GM18511 (cell line): ENCODE measurements around the gene KRTAP9-6.
"Not testable (repeated sequence)": the region's sequence is repeated elsewhere in the genome, so short reads cannot be mapped to it uniquely, and the experiment has no call there.

ENCODE experiments used
- ATAC-seq: cut with Tn5 transposase; IDR thresholded peaks from one replicate; pipeline ENCODE4 v1.9.1; 2021; ENCODE audit warnings: mild to moderate bottlenecking, moderate library complexity; ENCODE audit not compliant: unreplicated experiment

The KRTAP9-6 gene

DNA sequence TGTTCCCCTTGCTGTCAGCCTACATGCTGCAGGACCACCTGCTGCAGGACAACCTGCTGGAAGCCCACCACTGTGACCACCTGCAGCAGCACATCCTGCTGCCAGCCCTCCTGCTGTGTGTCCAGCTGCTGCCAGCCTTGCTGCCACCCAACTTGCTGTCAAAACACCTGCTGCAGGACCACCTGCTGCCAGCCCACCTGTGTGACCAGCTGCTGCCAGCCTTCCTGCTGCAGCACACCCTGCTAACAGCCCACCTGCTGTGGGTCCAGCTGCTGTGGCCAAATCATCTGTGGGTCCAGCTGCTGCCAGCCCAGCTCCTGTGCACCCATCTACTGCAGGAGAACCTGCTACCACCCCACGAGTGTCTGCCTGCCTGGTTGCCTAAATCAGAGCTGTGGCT is 6.1 kb downstream of the KRTAP9-6 start:
- ATAC-seq, result not testable (repeated sequence)

DNA sequence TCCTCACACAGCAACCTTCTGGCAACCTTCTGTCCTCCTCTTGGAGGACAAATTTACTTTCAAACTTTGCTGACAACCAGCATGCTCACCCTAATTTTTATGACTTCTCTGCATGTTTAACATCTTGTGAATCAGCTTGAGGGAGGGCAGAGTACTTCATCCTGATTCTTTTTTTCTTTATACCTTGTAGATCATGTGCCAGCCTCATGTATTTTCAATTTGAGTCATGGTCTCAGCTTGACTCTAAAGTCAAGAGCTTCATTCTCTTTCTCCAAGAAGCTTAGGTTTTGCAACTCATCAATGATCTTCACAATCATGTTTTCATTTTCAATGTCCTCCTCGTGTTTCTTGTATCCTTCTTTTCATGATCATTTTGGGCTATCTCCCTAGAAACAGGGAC is 6.7 kb downstream of the KRTAP9-6 start:
- ATAC-seq, result no peak

DNA sequence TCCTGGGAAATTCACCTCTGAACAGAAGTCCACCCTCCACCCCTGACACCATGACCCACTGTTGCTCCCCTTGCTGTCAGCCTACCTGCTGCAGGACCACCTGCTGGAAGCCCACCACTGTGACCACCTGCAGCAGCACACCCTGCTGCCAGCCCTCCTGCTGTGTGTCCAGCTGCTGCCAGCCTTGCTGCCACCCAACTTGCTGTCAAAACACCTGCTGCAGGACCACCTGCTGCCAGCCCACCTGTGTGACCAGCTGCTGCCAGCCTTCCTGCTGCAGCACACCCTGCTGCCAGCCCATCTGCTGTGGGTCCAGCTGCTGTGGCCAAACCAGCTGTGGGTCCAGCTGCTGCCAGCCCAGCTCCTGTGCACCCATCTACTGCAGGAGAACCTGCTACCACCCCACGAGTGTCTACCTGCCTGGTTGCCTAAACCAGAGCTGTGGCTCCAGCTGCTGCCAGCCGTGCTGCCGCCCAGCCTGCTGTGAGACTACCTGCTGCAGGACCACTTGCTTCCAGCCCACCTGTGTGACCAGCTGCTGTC is 10.5 kb downstream of the KRTAP9-6 start, which contains the start of gene KRTAP9-7:
Gene KRTAP9-7, plus strand, starts transcription at position 51 of the 543 bp plus-strand sequence. Its CDS starts 0 bp downstream, at position 51.
- ATAC-seq, result not testable (repeated sequence)

DNA sequence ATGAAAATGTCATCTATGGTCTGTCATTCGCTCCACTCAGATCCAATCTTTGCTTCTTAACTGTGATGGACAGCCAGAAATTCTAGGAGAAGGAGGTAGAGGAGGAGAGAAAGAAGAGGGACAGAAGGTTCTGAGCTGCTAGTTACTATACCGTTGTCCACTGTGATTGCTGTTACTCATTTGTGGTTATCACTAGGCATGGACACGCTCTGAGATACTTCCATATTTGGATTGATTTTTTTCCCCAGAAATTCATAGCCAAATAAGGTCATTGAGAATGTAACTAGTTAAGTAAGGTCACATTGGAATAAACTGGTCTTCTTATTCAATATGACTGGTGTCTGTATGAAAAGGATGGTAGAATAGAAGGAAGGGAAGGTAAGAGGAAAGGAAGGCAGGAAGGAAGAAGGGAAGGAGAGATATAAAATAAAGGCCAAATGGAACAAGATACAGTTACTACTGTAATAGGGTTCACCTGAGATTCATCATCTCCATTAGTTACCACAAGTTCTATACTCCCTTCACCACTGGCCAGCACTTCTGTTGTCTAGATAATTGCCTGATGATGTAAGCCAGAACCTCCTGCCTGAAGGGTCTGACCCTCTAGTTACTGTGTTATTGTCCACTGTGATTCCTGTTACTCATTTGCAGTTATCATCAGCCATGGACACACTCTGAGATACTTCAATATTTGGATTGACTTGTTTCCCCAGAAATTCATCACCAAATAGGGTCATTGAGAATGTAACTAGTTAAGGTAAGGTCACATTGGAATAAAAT is 13.2 kb downstream of the KRTAP9-6 start:
- ATAC-seq, result no peak

DNA sequence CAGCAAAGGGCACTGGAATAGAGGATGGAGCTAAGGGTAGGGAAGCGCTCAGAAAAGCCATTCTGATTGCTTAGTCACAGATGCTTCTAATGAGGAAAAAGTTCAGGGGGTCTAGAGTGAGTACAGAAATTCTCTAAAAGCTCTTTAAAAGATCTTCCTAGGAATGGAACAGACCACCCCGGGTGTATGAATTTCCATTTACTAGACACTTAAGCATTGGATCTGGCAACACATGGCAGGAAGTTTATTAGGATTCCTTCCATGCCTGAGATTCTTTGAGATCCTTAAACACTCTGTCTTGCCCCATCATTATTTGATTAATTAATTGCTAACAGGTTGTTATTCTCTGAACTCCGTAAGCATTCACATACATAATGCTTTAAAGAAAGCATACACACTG is 18.9 kb downstream of the KRTAP9-6 start:
- ATAC-seq, result no peak

DNA sequence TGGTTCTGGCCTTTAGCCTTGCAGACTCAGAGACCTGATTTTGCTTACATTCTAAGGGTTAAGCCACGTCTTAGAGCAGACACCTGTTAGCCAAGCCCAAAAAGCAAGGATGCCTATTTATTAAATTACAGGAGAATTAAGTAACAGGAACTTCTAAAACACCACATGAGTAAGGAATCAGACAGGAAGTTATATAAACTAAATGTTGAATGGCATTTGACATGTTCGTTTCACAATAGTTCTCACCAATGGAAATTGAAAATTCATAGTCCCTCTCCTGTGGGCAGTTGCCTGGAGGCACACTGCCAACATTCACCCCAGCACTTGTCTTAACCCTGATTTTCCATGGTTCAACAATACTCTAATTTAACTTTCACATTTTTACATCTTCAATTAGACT is 19.4 kb downstream of the KRTAP9-6 start:
- ATAC-seq, result no peak

DNA sequence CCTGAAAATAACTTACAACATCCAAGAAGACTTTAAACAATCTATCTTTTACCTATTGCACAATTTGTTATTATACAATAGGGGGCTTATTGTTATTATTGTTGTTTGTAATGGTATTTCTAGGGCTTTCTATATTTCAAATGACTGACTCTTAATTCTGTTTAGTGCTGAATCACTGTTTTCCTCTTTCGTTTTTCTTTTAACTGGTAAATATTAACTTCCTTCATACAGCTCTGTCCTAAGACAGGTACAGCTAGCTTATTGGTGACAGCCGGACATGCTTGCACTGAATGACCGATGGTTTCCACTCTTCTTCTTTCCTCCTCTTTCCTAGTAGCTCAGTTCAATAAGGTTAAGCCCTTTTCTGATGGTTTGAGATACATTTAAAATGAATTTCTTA is 21.9 kb downstream of the KRTAP9-6 start:
- no peak for ATAC-seq

DNA sequence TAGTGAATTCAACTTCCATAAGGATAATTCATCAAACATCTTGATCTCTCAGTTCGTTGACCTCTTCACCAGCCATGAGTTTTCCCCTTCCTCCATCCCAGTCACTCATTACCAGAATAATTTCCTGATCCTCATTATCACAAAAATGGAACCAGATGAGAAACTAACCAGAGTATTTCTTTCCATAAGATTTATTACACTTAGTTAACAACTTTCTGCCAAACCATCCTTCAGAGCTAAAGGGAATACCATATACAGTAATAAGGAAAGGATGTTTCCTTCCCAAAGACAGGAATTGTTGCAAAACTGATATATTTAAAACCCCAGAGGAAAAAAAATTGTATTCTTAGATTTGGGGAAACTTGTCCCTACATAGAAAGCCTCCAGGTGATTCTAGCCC is 28.8 kb downstream of the KRTAP9-6 start:
- no peak for ATAC-seq

DNA sequence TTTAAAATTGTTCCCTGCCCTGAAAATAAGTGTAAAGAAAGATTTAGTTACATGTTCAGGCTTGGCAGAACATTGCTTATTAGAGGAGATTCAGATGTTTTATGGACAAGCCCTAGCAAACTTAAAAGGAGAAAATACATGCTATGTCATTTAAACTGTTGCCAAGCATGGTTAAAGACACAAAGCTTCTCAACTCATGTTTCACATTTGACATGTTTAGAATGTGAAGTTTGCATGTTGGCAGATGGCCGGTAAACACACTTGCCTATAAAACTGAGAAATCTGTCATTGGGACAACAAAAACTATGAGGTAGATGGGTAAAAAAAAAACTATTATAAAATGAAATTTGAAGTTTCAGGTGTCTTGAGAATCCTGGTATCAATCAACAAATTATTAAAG is 31.7 kb downstream of the KRTAP9-6 start:
- no peak for ATAC-seq

DNA sequence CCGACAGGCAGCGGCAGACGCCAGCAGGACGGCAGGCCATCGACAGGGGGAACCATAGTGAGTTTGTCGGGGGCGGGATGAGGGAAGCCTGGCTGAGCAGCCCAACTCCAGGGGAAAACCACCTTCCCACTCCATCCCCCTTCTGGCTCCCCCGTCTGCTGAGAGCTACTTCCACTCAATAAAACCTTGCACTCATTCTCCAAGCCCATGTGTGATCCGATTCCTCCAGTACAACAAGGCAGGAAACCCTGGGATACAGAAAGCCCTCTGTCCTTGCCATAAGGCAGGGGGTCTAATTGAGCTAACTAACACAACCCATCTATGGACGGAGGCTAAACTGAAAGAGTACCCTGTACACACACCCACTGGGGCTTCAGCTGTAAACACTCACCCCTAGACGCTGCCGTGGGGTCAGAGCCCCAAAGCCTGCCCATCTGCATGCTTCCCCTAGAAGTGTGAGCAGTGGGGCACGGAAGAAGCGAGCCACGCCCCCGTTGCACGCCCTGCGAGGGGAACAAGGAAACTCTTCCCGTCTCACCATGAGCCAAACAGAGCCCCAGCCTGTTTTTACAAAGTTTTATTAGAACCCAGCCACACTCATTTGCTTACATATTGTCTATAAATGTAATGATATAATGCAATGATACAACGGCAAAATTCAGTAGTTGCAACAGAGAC is 33.4 kb downstream of the KRTAP9-6 start:
- ATAC-seq, result no peak

DNA sequence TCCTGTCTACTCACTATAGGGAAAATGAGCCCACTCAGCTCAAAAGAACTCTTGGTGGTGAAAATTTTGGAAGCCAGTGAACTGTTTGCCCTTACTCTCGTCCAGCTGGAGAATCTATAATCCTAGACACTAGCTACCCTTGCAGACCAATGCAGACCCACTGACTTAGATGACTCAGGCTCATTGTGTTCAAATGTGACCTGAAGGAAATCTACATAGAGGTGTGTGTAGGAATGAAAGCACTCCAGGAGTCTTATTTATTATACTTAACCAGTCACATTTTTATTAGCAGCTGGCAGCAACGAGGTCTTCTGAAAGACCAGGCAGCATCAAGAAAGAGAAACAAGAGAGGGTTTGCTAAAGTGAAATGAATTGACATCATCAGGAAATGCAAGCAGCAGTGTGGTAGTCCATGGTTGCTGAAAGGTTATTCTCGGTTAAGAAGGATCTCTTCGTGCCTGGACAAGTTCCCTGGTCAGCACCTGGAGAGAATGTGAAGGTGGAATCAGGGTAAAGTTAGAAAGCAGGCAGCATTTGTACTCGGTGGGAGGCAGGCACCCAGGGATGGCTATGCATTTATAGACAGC is 36.1 kb downstream of the KRTAP9-6 start:
- no peak for ATAC-seq

DNA sequence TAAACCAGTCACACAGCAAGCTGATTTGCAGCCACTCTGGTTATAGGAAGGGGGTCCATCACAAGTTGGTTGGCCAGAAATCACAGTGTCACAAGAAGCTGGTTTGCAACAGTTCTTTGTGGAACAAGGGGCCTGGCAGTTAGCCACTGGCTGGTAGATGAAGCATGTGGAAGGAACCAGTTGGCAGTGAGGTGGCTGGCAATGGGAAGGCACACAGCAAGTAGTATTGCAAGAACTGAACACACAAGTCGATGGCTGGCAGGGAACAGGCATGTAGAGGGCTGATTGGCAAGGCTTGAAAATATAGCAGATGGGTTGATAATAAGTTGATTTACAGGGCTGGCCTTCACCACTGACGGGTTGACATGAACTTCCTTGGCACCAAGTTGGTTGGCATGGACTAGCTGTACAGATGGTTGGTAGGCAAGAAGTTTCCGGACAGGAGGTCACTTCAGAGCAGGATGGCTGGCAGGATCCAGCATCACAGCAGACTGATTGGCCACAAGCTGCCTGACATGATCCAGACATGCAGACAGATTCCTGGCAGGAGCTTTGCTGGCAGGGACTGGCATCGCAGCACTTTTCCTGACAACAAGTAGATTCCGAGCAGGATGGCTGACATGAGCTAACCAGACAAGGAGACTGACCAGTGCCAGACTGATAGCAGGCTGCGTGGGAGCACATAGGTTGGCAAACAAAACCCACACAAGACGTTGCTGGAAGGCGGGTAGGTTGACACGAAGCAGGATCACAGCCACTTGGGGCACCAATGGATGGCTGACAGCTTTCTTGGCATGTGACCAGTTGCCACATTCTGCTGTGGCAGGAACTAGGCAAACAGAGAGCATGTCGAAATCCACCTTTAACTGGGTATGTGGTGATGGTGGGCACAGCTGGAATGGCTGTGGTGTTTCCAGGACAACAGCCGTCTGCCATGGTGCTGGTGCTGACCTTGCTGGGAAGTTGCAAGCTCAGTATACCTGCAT is 37.0 kb downstream of the KRTAP9-6 start, which contains the start of gene KRTAP29-1:
Gene KRTAP29-1, minus strand, starts transcription at position 936 of the 986 bp plus-strand sequence. Its CDS starts 0 bp downstream, at position 936.
- ATAC-seq, result no peak

DNA sequence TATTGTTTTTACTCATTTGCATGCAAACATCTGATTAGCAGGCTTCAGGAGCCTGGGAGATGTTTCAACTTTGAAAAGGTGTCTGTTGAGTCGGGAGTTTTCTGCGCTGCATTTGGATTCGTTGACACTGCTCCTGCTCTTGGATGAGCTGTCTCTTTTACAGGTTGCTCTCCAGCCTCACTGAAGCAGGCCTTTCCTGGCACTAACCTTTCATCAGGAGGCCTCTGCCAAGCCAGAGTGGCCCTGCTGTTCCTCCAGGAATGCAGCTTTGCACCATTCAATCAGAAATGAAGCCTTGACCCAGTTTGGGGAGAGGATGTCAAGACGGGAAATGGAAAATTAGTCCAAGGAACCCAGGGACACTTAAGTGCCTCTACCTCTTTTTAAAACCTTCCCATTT is 37.8 kb downstream of the KRTAP9-6 start:
- ATAC-seq, result no peak

DNA sequence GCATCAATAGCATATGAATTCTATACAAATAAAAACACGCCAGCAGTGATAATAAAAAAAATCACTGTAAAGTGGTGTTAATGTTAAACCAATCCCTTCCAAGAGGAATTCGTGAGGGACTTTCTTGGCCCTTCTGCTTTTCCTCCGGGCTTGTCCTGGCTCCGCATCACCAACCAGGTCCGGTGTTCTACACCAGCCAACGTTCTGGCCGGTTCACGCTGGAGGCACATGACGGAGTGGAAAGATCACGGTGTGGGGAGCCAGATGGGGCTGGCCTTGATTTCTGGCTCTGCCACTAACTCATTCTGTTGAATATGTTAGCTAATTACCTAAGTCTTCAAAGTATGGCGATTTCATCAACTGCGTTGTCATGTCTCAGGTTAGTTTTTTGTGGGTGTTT is 38.9 kb downstream of the KRTAP9-6 start:
- ATAC-seq, result no peak

DNA sequence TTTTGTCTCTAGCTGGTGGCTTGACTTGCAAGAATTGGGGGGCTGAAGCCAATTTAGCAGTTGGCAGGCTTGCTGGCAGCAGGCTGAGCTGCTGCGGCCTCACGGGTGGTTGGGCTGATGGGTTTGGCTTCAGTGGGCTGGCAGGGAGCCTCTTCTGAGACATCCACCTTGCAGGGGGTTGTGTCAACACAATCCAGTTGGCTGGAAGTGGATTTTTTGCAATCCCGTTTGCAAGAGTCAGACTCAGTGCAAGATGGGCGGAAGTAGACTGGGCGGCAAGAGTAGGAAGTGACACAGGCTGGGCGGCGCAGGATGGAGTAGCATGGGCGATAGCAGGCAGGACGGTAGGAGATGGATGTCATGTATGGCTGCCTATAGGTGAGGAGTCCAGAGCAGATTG is 42.5 kb downstream of the KRTAP9-6 start:
- no peak for ATAC-seq

DNA sequence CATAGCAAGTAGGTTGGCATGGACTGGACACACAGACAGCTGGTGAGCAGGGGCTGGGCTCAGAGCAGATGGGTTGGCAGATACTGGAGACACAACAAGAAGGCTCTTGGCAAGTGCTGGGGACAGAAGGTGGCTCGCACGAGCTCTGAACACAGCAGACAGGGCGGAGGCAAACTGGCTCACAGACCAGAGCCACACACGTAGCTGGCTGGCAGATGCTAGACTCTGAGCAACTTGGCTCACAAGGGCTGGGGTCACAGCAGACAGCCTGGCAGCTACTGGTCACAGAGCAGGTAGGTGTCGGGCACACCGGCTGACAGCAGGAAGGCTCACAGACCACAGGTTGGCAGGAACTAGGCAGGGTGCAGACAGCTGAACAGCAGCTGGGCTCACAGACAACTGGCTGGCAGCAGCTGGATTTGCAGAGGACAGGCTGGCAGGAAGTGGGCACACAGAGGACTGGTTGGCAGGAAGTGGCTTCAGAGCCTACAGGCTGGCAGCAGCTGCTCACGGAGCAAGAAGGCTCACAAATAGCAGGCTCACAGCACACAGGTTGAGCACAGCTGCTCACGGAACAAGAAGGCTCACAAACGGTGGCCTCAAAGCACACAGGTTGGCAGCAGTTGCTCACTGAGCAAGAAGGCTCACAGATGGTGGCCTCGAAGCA is 43.2 kb downstream of the KRTAP9-6 start:
- ATAC-seq, result no peak

DNA sequence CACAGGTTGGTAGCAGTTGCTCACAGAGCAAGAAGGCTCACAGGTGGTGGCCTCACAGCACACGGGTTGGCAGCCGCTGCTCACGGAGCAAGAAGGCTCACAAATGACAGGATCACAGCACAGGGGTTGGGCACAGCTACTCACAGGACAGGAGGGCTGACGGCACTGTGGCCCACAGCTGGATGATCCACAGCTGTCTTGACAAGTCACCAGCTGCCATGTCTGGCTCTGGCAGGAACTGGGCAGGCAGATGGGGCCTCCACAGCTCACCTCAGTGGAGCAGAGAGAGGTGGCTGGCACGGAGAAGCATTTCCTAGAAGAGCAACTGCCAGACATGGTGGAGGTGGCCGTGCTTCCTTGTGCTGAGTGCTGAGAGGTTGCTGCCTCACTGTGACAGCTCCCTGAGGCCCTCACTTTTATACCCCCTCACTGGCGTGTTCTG is 43.8 kb downstream of the KRTAP9-6 start, which contains the start of gene KRTAP16-1:
Gene KRTAP16-1, minus strand, starts transcription at position 392 of the 442 bp plus-strand sequence. Its CDS starts 56 bp downstream, at position 336.
- ATAC-seq, result no peak

DNA sequence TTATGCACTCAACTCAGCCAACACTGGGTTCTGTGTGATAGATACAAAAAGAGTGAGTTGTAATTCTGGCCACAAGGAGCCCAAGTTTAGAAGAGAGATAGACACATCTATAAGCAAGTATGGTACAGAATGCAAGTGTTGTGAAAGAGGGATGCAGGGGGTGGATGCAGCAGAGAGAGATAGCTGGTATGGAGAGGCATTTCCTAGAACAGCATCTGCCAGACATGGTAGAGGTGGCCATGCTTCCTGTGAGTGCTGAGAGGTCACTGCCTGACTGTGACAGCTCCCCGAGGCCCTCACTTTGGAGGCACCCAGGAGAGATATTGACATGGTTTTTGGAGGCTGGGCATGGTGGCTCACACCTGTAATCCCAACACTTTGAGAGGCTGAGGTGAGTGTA is 45.9 kb downstream of the KRTAP9-6 start:
- no peak for ATAC-seq

DNA sequence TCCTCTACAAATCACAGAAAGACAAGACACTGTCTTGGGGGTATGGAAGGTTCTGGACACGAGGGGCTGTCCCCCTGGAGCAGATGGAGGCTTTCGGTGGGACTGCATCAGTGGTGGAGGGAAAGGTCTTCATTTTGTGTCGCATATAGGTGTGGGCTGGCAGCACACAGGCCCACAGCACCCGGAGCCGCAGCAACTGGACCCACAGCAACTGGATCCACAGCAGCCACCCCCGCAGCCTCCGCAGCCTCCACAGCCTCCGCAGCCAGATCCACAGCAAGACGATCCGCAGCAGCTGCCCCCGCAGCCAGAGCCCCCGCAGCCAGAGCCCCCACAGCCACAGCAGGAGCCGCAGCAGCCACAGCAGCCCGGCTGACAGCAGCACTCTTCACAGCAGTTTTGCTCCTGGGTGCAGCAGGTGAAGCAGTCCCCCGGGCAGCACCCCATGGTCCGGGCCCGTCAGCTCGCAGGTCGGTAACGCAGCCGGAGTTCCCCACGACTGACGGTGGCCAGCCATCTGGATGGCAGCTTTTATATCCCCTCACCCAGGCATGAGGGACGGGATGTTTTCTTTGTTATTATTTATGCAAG is 50.1 kb downstream of the KRTAP9-6 start, which contains the start of gene KRTAP17-1:
Gene KRTAP17-1, minus strand, starts transcription at position 507 of the 591 bp plus-strand sequence. Its CDS starts 60 bp downstream, at position 447.
- ATAC-seq, result no peak
